ENCODE results near the gene PACSIN1. TPM values are rescaled to one million over a fixed set of nuclear protein-coding genes. Genes with fewer than 3 reads are reported as not detected.

PACSIN1 gene
- total RNA-seq, 1 experiment from 2014 or later = not detected

- Histone ChIP-seq H3K9me3 (replicated peaks) (no peaks in the 10 kb centered on the region), H3K27ac (no peak overlapping the region), H3K36me3 (no peaks in the 10 kb centered on the region), H3K27me3 (replicated peaks) (no peaks in the 10 kb centered on the region), H3K4me3 (no peak overlapping the region; the same call in 1 of the 2 replicates), H3K4me1 (replicated peaks) (peaks cover 8% of the 10 kb centered on the region)
- DNase-seq (ENCODE audit: low read depth in 1 of 2, low spot score in 2 of 2) = peak; percentile 63 to 95
Measured at GRCh38 chr6:34526992-34527728, 61.3 kb downstream of the PACSIN1 start.

- no peak for DNase-seq (ENCODE audit: low read depth in 1 of 2, low spot score in 2 of 2)
- Histone ChIP-seq H3K27ac (no peak overlapping the region), H3K4me3 (no peak overlapping the region), H3K4me1 (replicated peaks) (peaks cover 8% of the 10 kb centered on the region), H3K27me3 (replicated peaks) (no peaks in the 10 kb centered on the region), H3K36me3 (no peaks in the 10 kb centered on the region), H3K9me3 (replicated peaks) (no peaks in the 10 kb centered on the region)
Measured at GRCh38 chr6:34527751-34528670, 62.1 kb downstream of the PACSIN1 start.

GRCh38 chr6:34528996-34529664, 63.3 kb downstream of the PACSIN1 start:
- no peak overlapping the region for H3K4me3 ChIP-seq
- no peaks in the 10 kb centered on the region for H3K36me3 ChIP-seq
- H3K27me3 ChIP-seq (replicated peaks) = no peaks in the 10 kb centered on the region
- H3K27ac ChIP-seq = no peak overlapping the region
- DNase-seq (ENCODE audit: low read depth in 1 of 2, low spot score in 2 of 2) = no peak
- peaks cover 8% of the 10 kb centered on the region for H3K4me1 ChIP-seq (replicated peaks)
- H3K9me3 ChIP-seq (replicated peaks) = no peaks in the 10 kb centered on the region

- Histone ChIP-seq H3K4me3 (no peak overlapping the region), H3K4me1 (replicated peaks) (peaks cover 8% of the 10 kb centered on the region), H3K27me3 (replicated peaks) (no peaks in the 10 kb centered on the region), H3K27ac (no peak overlapping the region), H3K36me3 (no peaks in the 10 kb centered on the region), H3K9me3 (replicated peaks) (no peaks in the 10 kb centered on the region)
- DNase-seq (ENCODE audit: low read depth in 1 of 2, low spot score in 2 of 2) = no peak
Measured at GRCh38 chr6:34529665-34530327, 63.9 kb downstream of the PACSIN1 start.

GRCh38 chr6:34530753-34531365, 65.0 kb downstream of the PACSIN1 start:
- Histone ChIP-seq H3K4me1 (replicated peaks) (peaks cover 8% of the 10 kb centered on the region), H3K27me3 (replicated peaks) (no peaks in the 10 kb centered on the region), H3K9me3 (replicated peaks) (no peaks in the 10 kb centered on the region), H3K4me3 (no peak overlapping the region), H3K27ac (no peak overlapping the region), H3K36me3 (no peaks in the 10 kb centered on the region)
- no peak for DNase-seq (ENCODE audit: low read depth in 1 of 2, low spot score in 2 of 2)

GRCh38 chr6:34531580-34532201, 65.8 kb downstream of the PACSIN1 start:
- H3K27ac ChIP-seq = no peak overlapping the region
- H3K4me3 ChIP-seq = no peak overlapping the region
- DNase-seq (ENCODE audit: low read depth in 1 of 2, low spot score in 2 of 2) = no peak

GRCh38 chr6:34532230-34532629, 66.4 kb downstream of the PACSIN1 start:
- Histone ChIP-seq H3K27me3 (replicated peaks) (no peaks in the 10 kb centered on the region), H3K36me3 (no peaks in the 10 kb centered on the region), H3K27ac (no peak overlapping the region), H3K4me1 (replicated peaks) (peaks cover 2% of the 10 kb centered on the region; the same call in 1 of the 2 replicates), H3K9me3 (replicated peaks) (no peaks in the 10 kb centered on the region), H3K4me3 (no peak overlapping the region)
- DNase-seq (ENCODE audit: low read depth in 1 of 2, low spot score in 2 of 2) = no peak

More at GRCh38 chr6:34531580-34532201, 65.8 kb downstream of the PACSIN1 start:
- Histone ChIP-seq H3K4me1 (replicated peaks) (peaks cover 5% of the 10 kb centered on the region), H3K27me3 (replicated peaks) (no peaks in the 10 kb centered on the region), H3K9me3 (replicated peaks) (no peaks in the 10 kb centered on the region), H3K36me3 (no peaks in the 10 kb centered on the region)

- Histone ChIP-seq H3K27me3 (replicated peaks) (no peaks in the 10 kb centered on the region), H3K36me3 (no peaks in the 10 kb centered on the region)
Measured at GRCh38 chr6:34534146-34534545, 68.3 kb downstream of the PACSIN1 start.

GRCh38 chr6:34534656-34535055, 68.8 kb downstream of the PACSIN1 start:
- Histone ChIP-seq H3K36me3 (no peaks in the 10 kb centered on the region), H3K27ac (no peak overlapping the region), H3K27me3 (replicated peaks) (no peaks in the 10 kb centered on the region), H3K4me3 (no peak overlapping the region), H3K4me1 (replicated peaks) (no peaks in the 10 kb centered on the region), H3K9me3 (replicated peaks) (no peaks in the 10 kb centered on the region)
- no peak for DNase-seq (ENCODE audit: low read depth in 1 of 2, low spot score in 2 of 2)

More at GRCh38 chr6:34534146-34534545, 68.3 kb downstream of the PACSIN1 start:
- Histone ChIP-seq H3K9me3 (replicated peaks) (no peaks in the 10 kb centered on the region), H3K27ac (no peak overlapping the region), H3K4me1 (replicated peaks) (no peaks in the 10 kb centered on the region), H3K4me3 (no peak overlapping the region)
- no peak for DNase-seq (ENCODE audit: low read depth in 1 of 2, low spot score in 2 of 2)

- no peaks in the 10 kb centered on the region for H3K9me3 ChIP-seq (replicated peaks)
- H3K36me3 ChIP-seq = no peaks in the 10 kb centered on the region
- no peak overlapping the region for H3K4me3 ChIP-seq
- H3K27ac ChIP-seq = no peak overlapping the region
- no peaks in the 10 kb centered on the region for H3K27me3 ChIP-seq (replicated peaks)
- H3K4me1 ChIP-seq (replicated peaks) = no peaks in the 10 kb centered on the region
- no peak for DNase-seq (ENCODE audit: low read depth in 1 of 2, low spot score in 2 of 2)
Measured at GRCh38 chr6:34535199-34535598, 69.3 kb downstream of the PACSIN1 start.

GRCh38 chr6:34535646-34536045, 69.8 kb downstream of the PACSIN1 start:
- no peaks in the 10 kb centered on the region for H3K9me3 ChIP-seq (replicated peaks)
- H3K27ac ChIP-seq = no peak overlapping the region
- no peak for DNase-seq (ENCODE audit: low read depth in 1 of 2, low spot score in 2 of 2)
- no peak overlapping the region for H3K4me3 ChIP-seq
- H3K27me3 ChIP-seq (replicated peaks) = no peaks in the 10 kb centered on the region
- no peaks in the 10 kb centered on the region for H3K36me3 ChIP-seq
- H3K4me1 ChIP-seq (replicated peaks) = no peaks in the 10 kb centered on the region

GRCh38 chr6:34536251-34536958, 70.5 kb downstream of the PACSIN1 start:
- Histone ChIP-seq H3K27me3 (replicated peaks) (no peaks in the 10 kb centered on the region), H3K27ac (no peak overlapping the region), H3K4me3 (no peak overlapping the region), H3K36me3 (no peaks in the 10 kb centered on the region), H3K4me1 (replicated peaks) (no peaks in the 10 kb centered on the region), H3K9me3 (replicated peaks) (no peaks in the 10 kb centered on the region)
- DNase-seq (ENCODE audit: low read depth in 1 of 2, low spot score in 2 of 2) = no peak

Measured in SJSA1 (cell line).